Endothelial cell of umbilical vein (primary cell): ENCODE data around the gene SYNDIG1. TPM values are rescaled to one million over a fixed set of nuclear protein-coding genes. Genes with fewer than 3 reads are reported as not detected.

Experiments
- BruUV-seq: library from RNA; stranded (reverse); fragments of 400-500 nt; replicated peaks from 2 replicates; lab custom pipeline; 2021; lab: Mats Ljungman, UMichigan
- CTCF ChIA-PET: fragments of 300-600, 350-600 bp; sonication (Branson Sonifier 250); formaldehyde crosslinking; loops from one replicate; lab custom pipeline; 2021; ENCODE audit warnings: antibody characterized with exemption, inconsistent platforms; lab: Charles Lee
- POLR2A ChIA-PET: fragments of 300-600, 350-600 bp; sonication (Branson Sonifier 250); formaldehyde crosslinking; loops from one replicate; lab custom pipeline; 2021; ENCODE audit warnings: antibody characterized with exemption, inconsistent platforms; lab: Charles Lee
- DNase-seq: peaks from one replicate; pipeline ENCODE4 v3.0.0-alpha.2; 2011; ENCODE audit warnings: low read depth, low spot score
- FAIRE-seq: peaks from 2 replicates; lab custom pipeline; 2011; peaks lifted over from hg19 to GRCh38; lab: Jason Lieb, UNC
- H2AFZ ChIP-seq: 2 replicates; pipeline ENCODE4 v1.6.0; 2012; ENCODE audit warnings: low read depth, low read length, control low read depth, inconsistent platforms
- H3K27ac ChIP-seq: 2 replicates; pipeline ENCODE4 v1.5.1; 2011; ENCODE audit warnings: low read depth, mild to moderate bottlenecking, control low read depth, low read length, moderate library complexity; ENCODE audit not compliant: insufficient read depth
- H3K27me3 ChIP-seq, 2 experiments: 2 replicates each; pipeline versions ENCODE4 v1.6.0 to v1.6.1; 2011; ENCODE audit warnings: low read length in 2 of 2, mixed read lengths in 1 of 2; ENCODE audit not compliant: control insufficient read depth in 2 of 2, insufficient read depth in 2 of 2
- H3K36me3 ChIP-seq, 2 experiments: 2 replicates in 1 of 2; 3 replicates in 1 of 2; pipeline ENCODE4 v1.5.1; 2011; ENCODE audit warnings: low read length in 2 of 2, mild to moderate bottlenecking in 1 of 2, moderate library complexity in 1 of 2; ENCODE audit not compliant: control insufficient read depth in 2 of 2, insufficient read depth in 2 of 2; ENCODE audit errors: extremely low read depth in 1 of 2
- H3K4me1 ChIP-seq: 3 replicates; pipeline ENCODE4 v1.5.1; 2011; ENCODE audit warnings: mild to moderate bottlenecking, low read length; ENCODE audit not compliant: control insufficient read depth, insufficient read depth; ENCODE audit errors: extremely low read depth
- H3K4me2 ChIP-seq: 2 replicates; pipeline ENCODE4 v1.6.1; 2011; ENCODE audit warnings: low read length, control low read depth, mixed read lengths; ENCODE audit not compliant: insufficient read depth
- H3K4me3 ChIP-seq, 3 experiments: fragments of 200-600 bp in 1 of 3; sonication (generic), shearing (Covaris generic) in 1 of 3; replicated peaks in 1 of 3; 2 replicates each; pipeline ENCODE4 v1.5.1; 2011 to 2016; ENCODE audit warnings: control low read depth in 3 of 3, low read length in 3 of 3, mild to moderate bottlenecking in 2 of 3, inconsistent platforms in 1 of 3, low read depth in 1 of 3, moderate library complexity in 1 of 3; ENCODE audit not compliant: insufficient read depth in 1 of 3
- H3K79me2 ChIP-seq: 2 replicates; pipeline ENCODE4 v1.6.0; 2012; ENCODE audit warnings: low read length, inconsistent platforms; ENCODE audit not compliant: control insufficient read depth, insufficient read depth
- H3K9ac ChIP-seq: replicated peaks from 2 replicates; pipeline ENCODE3; 2011; ENCODE audit warnings: low read length, control low read depth; ENCODE audit not compliant: insufficient read depth; ENCODE audit errors: extremely low read depth
- H3K9me1 ChIP-seq: replicated peaks from 3 replicates; pipeline ENCODE4 v1.6.0; 2011; ENCODE audit warnings: mild to moderate bottlenecking, low read length; ENCODE audit not compliant: control insufficient read depth, insufficient read depth; ENCODE audit errors: extremely low read depth
- H3K9me3 ChIP-seq: replicated peaks from 2 replicates; pipeline ENCODE4 v1.5.1; 2012; ENCODE audit warnings: low read length, inconsistent platforms; ENCODE audit not compliant: control insufficient read depth, insufficient read depth
- H4K20me1 ChIP-seq: replicated peaks from 2 replicates; pipeline ENCODE3; 2011; ENCODE audit warnings: mild to moderate bottlenecking, low read length; ENCODE audit not compliant: control insufficient read depth, insufficient read depth; ENCODE audit errors: extremely low read depth
- EZH2 ChIP-seq: IDR thresholded peaks from 2 replicates; pipeline ENCODE4 v1.6.1; 2012; ENCODE audit warnings: borderline replicate concordance, low read depth, mild to moderate bottlenecking, moderate library complexity, low read length, inconsistent platforms; ENCODE audit not compliant: severe bottlenecking
- FOS ChIP-seq: IDR thresholded peaks from 2 replicates; pipeline ENCODE4 v1.6.1; 2011; ENCODE audit warnings: mild to moderate bottlenecking, low read length, moderate library complexity, borderline replicate concordance; ENCODE audit not compliant: insufficient read depth
- GATA2 ChIP-seq: IDR thresholded peaks from 2 replicates; pipeline ENCODE4 v1.7.0; 2011; ENCODE audit warnings: low read depth, mild to moderate bottlenecking, moderate library complexity, mixed read lengths, low read length; ENCODE audit not compliant: insufficient read length, insufficient read depth
- JUN ChIP-seq: IDR thresholded peaks from 2 replicates; pipeline ENCODE4 v1.6.1; 2011; ENCODE audit warnings: borderline replicate concordance, low read depth; ENCODE audit not compliant: insufficient read length, insufficient read depth
- MYC ChIP-seq: IDR thresholded peaks from one replicate; pipeline ENCODE4 v1.6.1; 2011; ENCODE audit warnings: mild to moderate bottlenecking, low read depth, low read length
- POLR2A ChIP-seq: IDR thresholded peaks from 2 replicates; pipeline ENCODE4 v1.6.1; 2012; ENCODE audit warnings: low read depth, mild to moderate bottlenecking, control low read depth, low read length
- POLR2AphosphoS5 ChIP-seq: IDR thresholded peaks from 2 replicates; pipeline ENCODE4 v1.6.1; 2012; ENCODE audit warnings: low read depth, mild to moderate bottlenecking, control low read depth, low read length, moderate library complexity; ENCODE audit not compliant: insufficient read depth
- dilution Hi-C: fragments of 300-500 bp; cut with MboI; formaldehyde crosslinking; loops from one replicate; pipeline ENCODE4 v1.15.0; 2019; ENCODE audit warnings: low sequenced_read_pairs; ENCODE audit not compliant: extremely low pct_ligation_motif_present
- intact Hi-C: fragments of 100-400 bp; cut with micrococcal nuclease; formaldehyde crosslinking; loops from one replicate; pipeline ENCODE4 v1.10.0; 2022
- polyA plus RNA-seq, 4 experiments: library from polyadenylated mRNA; depleted of rRNA in 3 of 4; stranded (reverse) in 3 of 4; unstranded in 1 of 4; fragments of >200 nt; gene quantifications; 2 replicates each; pipeline versions ENCODE4 v1.2.1 to v1.2.3, GENCODE V29; 2011 to 2012; ENCODE audit warnings: missing spikeins in 1 of 4
- total RNA-seq: library from RNA; stranded (reverse); gene quantifications from 2 replicates; pipeline ENCODE4 v1.2.3, GENCODE V29; 2021
- TF ChIP-seq, protein P1 (sequence below): IDR thresholded peaks from 2 replicates; pipeline ENCODE4 v1.6.1; 2011; ENCODE audit not compliant: insufficient read depth, insufficient read length
- TF ChIP-seq, protein P2 (sequence below), 2 donors: IDR thresholded peaks; 1 replicate in 1 of 2; 2 replicates in 1 of 2; pipeline ENCODE4 v1.5.1; 2011; ENCODE audit warnings: low read length in 2 of 2, mild to moderate bottlenecking in 2 of 2, moderate library complexity in 2 of 2, control low read depth in 1 of 2, inconsistent platforms in 1 of 2, low read depth in 1 of 2; ENCODE audit not compliant: insufficient read depth in 1 of 2; ENCODE audit errors: extremely low read depth in 1 of 2

Gene SYNDIG1
- total and polyA plus RNA-seq, 2 donors (not counting 3 experiments of a cell fraction or from before 2014, with no cell fraction given) = not detected

DNA sequence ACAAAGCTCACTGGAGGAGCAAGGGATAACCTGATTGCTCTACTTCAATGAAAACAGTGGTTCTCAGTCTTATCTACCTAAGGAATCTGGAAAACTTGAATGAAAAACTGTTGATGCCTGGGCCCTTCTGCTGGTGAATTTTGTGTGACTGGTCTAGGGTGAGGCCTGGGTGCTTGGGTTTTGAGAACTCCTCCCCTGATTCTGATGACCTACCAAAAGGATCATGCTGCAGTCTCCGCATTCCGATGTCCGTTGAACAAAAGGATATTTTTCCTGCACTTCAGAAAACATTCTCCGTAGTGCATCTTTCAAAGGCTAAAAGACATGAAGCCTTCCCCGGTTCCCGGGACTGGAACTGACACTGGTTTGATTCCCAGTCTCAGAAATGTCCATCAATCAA is 157.9 kb downstream of the SYNDIG1 start:
- Histone ChIP-seq H3K4me1 (no peaks in the 10 kb centered on the region), H3K27ac (no peak overlapping the region), H3K9me1 (no peaks in the 10 kb centered on the region), H3K79me2 (no peaks in the 10 kb centered on the region), H3K27me3 (no peaks in the 10 kb centered on the region), H3K9ac (no peak overlapping the region), H2AFZ (no peak overlapping the region), H3K4me3 (no peak overlapping the region), H3K36me3 (no peaks in the 10 kb centered on the region), H3K9me3 (no peaks in the 10 kb centered on the region), H4K20me1 (no peaks in the 10 kb centered on the region), H3K4me2 (no peak overlapping the region)
- dilution Hi-C loops (no loop called here), intact Hi-C loops (no loop called here)
- DNase-seq = no peak
- ChIA-PET POLR2A (no interaction called here), CTCF (no interaction called here)
- no TSS peak for BruUV-seq
- FAIRE-seq = no peak
- TF ChIP-seq, protein P1, sequence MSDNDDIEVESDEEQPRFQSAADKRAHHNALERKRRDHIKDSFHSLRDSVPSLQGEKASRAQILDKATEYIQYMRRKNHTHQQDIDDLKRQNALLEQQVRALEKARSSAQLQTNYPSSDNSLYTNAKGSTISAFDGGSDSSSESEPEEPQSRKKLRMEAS = no peak

- TF ChIP-seq JUN (no peak), POLR2AphosphoS5 (no peak), EZH2 (no peak), FOS (no peak), MYC (no peak), GATA2 (no peak), POLR2A (no peak)
- TF ChIP-seq, protein P1 = no peak
- TF ChIP-seq, protein P2, sequence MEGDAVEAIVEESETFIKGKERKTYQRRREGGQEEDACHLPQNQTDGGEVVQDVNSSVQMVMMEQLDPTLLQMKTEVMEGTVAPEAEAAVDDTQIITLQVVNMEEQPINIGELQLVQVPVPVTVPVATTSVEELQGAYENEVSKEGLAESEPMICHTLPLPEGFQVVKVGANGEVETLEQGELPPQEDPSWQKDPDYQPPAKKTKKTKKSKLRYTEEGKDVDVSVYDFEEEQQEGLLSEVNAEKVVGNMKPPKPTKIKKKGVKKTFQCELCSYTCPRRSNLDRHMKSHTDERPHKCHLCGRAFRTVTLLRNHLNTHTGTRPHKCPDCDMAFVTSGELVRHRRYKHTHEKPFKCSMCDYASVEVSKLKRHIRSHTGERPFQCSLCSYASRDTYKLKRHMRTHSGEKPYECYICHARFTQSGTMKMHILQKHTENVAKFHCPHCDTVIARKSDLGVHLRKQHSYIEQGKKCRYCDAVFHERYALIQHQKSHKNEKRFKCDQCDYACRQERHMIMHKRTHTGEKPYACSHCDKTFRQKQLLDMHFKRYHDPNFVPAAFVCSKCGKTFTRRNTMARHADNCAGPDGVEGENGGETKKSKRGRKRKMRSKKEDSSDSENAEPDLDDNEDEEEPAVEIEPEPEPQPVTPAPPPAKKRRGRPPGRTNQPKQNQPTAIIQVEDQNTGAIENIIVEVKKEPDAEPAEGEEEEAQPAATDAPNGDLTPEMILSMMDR (IDR thresholded peaks at IDR 0.05; ENCODE audit: extremely low read depth in 1 of 2, insufficient read depth in 1 of 2, low read depth in 1 of 2, low read length in 2 of 2) = no peak
- Histone ChIP-seq H4K20me1 (no peaks in the 10 kb centered on the region), H3K36me3 (no peaks in the 10 kb centered on the region), H3K9me1 (no peaks in the 10 kb centered on the region), H3K4me3 (no peak overlapping the region), H3K4me1 (no peaks in the 10 kb centered on the region), H3K9ac (no peak overlapping the region), H3K79me2 (no peaks in the 10 kb centered on the region), H3K27ac (no peak overlapping the region), H3K4me2 (no peak overlapping the region), H3K27me3 (no peaks in the 10 kb centered on the region), H2AFZ (no peak overlapping the region), H3K9me3 (no peaks in the 10 kb centered on the region)
- dilution Hi-C loops = no loop called here
- no peak for FAIRE-seq
- intact Hi-C loops = no loop called here
- no peak for DNase-seq
- POLR2A ChIA-PET = no interaction called here
- CTCF ChIA-PET = no interaction called here
- BruUV-seq = no TSS peak
Observed at GRCh38 chr20:24627926-24628325, 158.5 kb downstream of the SYNDIG1 start.
